IMR-90 (cell line): ENCODE data around the gene IL12A.

ENCODE experiments used
- CEBPB ChIP-seq: IDR thresholded peaks from 2 replicates; pipeline ENCODE4 v1.6.1; 2012; ENCODE audit warnings: low read depth, low read length, improper control_type of control experiment
- POLR2A ChIP-seq: IDR thresholded peaks from 2 replicates; pipeline ENCODE4 v1.6.1; 2012; ENCODE audit warnings: mild to moderate bottlenecking, low read depth, low read length
- TF ChIP-seq, protein P1 (sequence below): conservative IDR thresholded peaks from 2 replicates; pipeline ENCODE4 v1.5.1; 2012; ENCODE audit warnings: mild to moderate bottlenecking, low read depth, low read length, improper control_type of control experiment

DNA sequence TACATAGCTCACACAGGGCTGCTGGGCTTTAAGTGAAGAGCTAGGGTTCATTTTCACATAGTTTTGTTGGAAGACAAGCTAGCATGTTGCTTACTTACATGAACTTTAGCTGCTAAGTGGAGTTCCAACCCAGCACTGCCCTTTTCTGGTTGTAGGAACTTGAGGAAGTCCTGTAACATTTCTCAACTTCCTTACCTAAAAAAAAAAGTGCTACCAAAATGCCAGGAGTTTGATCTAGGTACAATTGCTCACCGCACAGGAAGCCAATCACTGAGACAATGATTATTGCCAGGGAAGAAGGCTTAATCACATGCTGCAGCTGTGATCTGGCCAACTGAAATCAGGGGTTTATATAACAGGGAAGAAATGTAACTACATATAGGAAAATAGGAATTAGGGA, 52.8 kb downstream of the IL12A start:
- TF ChIP-seq CEBPB: no peak
- TF ChIP-seq POLR2A: no peak
- TF ChIP-seq, protein P1, sequence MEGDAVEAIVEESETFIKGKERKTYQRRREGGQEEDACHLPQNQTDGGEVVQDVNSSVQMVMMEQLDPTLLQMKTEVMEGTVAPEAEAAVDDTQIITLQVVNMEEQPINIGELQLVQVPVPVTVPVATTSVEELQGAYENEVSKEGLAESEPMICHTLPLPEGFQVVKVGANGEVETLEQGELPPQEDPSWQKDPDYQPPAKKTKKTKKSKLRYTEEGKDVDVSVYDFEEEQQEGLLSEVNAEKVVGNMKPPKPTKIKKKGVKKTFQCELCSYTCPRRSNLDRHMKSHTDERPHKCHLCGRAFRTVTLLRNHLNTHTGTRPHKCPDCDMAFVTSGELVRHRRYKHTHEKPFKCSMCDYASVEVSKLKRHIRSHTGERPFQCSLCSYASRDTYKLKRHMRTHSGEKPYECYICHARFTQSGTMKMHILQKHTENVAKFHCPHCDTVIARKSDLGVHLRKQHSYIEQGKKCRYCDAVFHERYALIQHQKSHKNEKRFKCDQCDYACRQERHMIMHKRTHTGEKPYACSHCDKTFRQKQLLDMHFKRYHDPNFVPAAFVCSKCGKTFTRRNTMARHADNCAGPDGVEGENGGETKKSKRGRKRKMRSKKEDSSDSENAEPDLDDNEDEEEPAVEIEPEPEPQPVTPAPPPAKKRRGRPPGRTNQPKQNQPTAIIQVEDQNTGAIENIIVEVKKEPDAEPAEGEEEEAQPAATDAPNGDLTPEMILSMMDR: no peak
